ENCODE data around the gene ELMO3. TPM values are rescaled to one million over a fixed set of nuclear protein-coding genes. Genes with fewer than 3 reads are reported as not detected.
A peak's percentile ranks its signal among the peaks of the same experiment; 100 is the strongest.

Gene ELMO3
- total and polyA plus RNA-seq, 2 of the 13 experiments (the other 11 are each of a cell fraction or from before 2014, with no cell fraction given) = 2.6 to 4.0 TPM

- TF ChIP-seq HMG20B (CRISPR knock-in tag; conservative IDR thresholded peaks at IDR 0.05) = peak; percentile 83; the same call in 1 of the 2 replicates
- no peak; the same call in 1 of the 2 replicates for TF ChIP-seq ZNF607 (CRISPR knock-in tag; IDR thresholded peaks at IDR 0.05; ENCODE audit: borderline replicate concordance)
- peak; percentile 34; the same call in 1 of the 2 replicates for TF ChIP-seq CEBPG (CRISPR knock-in tag; IDR thresholded peaks at IDR 0.05)
- no peak for TF ChIP-seq ARNT (IDR thresholded peaks at IDR 0.05)
- no peak for TF ChIP-seq ZNF234 (CRISPR knock-in tag; conservative IDR thresholded peaks at IDR 0.05)
- TF ChIP-seq MTA3 (CRISPR knock-in tag; IDR thresholded peaks at IDR 0.05) = no peak; the same call in 1 of the 2 replicates
- TF ChIP-seq FOXO4 (CRISPR knock-in tag; conservative IDR thresholded peaks at IDR 0.05) = no peak
- TF ChIP-seq ZNF639 (CRISPR knock-in tag; conservative IDR thresholded peaks at IDR 0.05) = peak; percentile 86
- TF ChIP-seq, protein P1, sequence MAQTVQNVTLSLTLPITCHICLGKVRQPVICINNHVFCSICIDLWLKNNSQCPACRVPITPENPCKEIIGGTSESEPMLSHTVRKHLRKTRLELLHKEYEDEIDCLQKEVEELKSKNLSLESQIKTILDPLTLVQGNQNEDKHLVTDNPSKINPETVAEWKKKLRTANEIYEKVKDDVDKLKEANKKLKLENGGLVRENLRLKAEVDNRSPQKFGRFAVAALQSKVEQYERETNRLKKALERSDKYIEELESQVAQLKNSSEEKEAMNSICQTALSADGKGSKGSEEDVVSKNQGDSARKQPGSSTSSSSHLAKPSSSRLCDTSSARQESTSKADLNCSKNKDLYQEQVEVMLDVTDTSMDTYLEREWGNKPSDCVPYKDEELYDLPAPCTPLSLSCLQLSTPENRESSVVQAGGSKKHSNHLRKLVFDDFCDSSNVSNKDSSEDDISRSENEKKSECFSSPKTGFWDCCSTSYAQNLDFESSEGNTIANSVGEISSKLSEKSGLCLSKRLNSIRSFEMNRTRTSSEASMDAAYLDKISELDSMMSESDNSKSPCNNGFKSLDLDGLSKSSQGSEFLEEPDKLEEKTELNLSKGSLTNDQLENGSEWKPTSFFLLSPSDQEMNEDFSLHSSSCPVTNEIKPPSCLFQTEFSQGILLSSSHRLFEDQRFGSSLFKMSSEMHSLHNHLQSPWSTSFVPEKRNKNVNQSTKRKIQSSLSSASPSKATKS (CRISPR knock-in tag; IDR thresholded peaks at IDR 0.05) = no peak
- 0 out of 2 replicates have a peak, but pooled peaks have one; percentile 82 for TF ChIP-seq CC2D1A (CRISPR knock-in tag; IDR thresholded peaks at IDR 0.05)
- TF ChIP-seq ZNF230 (CRISPR knock-in tag; IDR thresholded peaks at IDR 0.05) = no peak; the same call in 1 of the 2 replicates
- TF ChIP-seq, protein P2, sequence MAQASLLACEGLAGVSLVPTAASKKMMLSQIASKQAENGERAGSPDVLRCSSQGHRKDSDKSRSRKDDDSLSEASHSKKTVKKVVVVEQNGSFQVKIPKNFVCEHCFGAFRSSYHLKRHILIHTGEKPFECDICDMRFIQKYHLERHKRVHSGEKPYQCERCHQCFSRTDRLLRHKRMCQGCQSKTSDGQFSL (CRISPR knock-in tag; IDR thresholded peaks at IDR 0.05) = peak; percentile 53; the same call in 1 of the 2 replicates
- TF ChIP-seq ZNF816 (CRISPR knock-in tag; IDR thresholded peaks at IDR 0.05; ENCODE audit: borderline replicate concordance) = peak; percentile 90; the same call in 1 of the 2 replicates
- peak; percentile 72; the same call in 1 of the 2 replicates for TF ChIP-seq ZNF441 (CRISPR knock-in tag; IDR thresholded peaks at IDR 0.05; ENCODE audit: borderline replicate concordance)
- 0 out of 2 replicates have a peak, but pooled peaks have one; percentile 72 for TF ChIP-seq TMF1 (CRISPR knock-in tag; IDR thresholded peaks at IDR 0.05; ENCODE audit: low read depth)
- TF ChIP-seq ZNF121 (CRISPR knock-in tag; IDR thresholded peaks at IDR 0.05) = no peak
- peak; percentile 68 for TF ChIP-seq ZNF281 (CRISPR knock-in tag; IDR thresholded peaks at IDR 0.05; ENCODE audit: borderline replicate concordance)
These were observed 13.8 kb upstream of the ELMO3 start (continued) for GRCh38 chr16:67184995-67185650.

All from HepG2 (cell line).